H1 (cell line): ENCODE measurements around the gene TXNRD2. TPM values are rescaled to one million over a fixed set of nuclear protein-coding genes. Genes with fewer than 3 reads are reported as not detected.

Experiments used
- CTCF ChIA-PET: fragments of 300-600 bp; sonication (Branson Sonifier 250); formaldehyde crosslinking; loops from one replicate; lab custom pipeline; 2021; ENCODE audit not compliant: partially characterized antibody; lab: Charles Lee
- POLR2A ChIA-PET: fragments of 300-600 bp; sonication (Branson Sonifier 250); formaldehyde crosslinking; loops from one replicate; lab custom pipeline; 2021; ENCODE audit warnings: inconsistent platforms; ENCODE audit not compliant: partially characterized antibody; lab: Charles Lee
- DNase-seq, 2 experiments: peaks; one replicate each; pipeline versions ENCODE4 v3.0.0 to v3.0.0-alpha.2; 2010 to 2022; ENCODE audit warnings: low spot score in 2 of 2, low read depth in 1 of 2, mixed read lengths in 1 of 2
- FAIRE-seq: peaks from 2 replicates; lab custom pipeline; 2011; peaks lifted over from hg19 to GRCh38; lab: Jason Lieb, UNC
- H2AFZ ChIP-seq: 2 replicates; pipeline ENCODE4 v1.8.1; 2012; ENCODE audit warnings: low read length, inconsistent platforms
- H2AK5ac ChIP-seq: 2 replicates; pipeline ENCODE4 v1.6.1; 2013; ENCODE audit warnings: low read depth, low read length
- H2BK120ac ChIP-seq: replicated peaks from 2 replicates; pipeline ENCODE3; 2013; ENCODE audit warnings: low read depth, low read length, inconsistent platforms
- H2BK12ac ChIP-seq: 2 replicates; pipeline ENCODE4 v1.6.1; 2013; ENCODE audit warnings: low read depth, low read length
- H2BK15ac ChIP-seq: 2 replicates; pipeline ENCODE4 v1.6.1; 2013; ENCODE audit warnings: low read length
- H2BK20ac ChIP-seq: 2 replicates; pipeline ENCODE4 v1.6.1; 2013; ENCODE audit warnings: low read length
- H2BK5ac ChIP-seq: 2 replicates; pipeline ENCODE4 v1.6.1; 2013; ENCODE audit warnings: low read depth, low read length
- H3K14ac ChIP-seq: 2 replicates; pipeline ENCODE4 v1.6.1; 2013; ENCODE audit warnings: inconsistent platforms; ENCODE audit not compliant: insufficient read length
- H3K18ac ChIP-seq: 2 replicates; pipeline ENCODE4 v1.6.1; 2013; ENCODE audit warnings: low read length; ENCODE audit errors: extremely low read depth
- H3K23ac ChIP-seq: 2 replicates; pipeline ENCODE4 v1.6.1; 2013; ENCODE audit warnings: inconsistent platforms; ENCODE audit not compliant: insufficient read length
- H3K23me2 ChIP-seq: 2 replicates; pipeline ENCODE4 v1.6.1; 2013; ENCODE audit warnings: low read depth, low read length
- H3K27ac ChIP-seq: 2 replicates; pipeline ENCODE4 v1.6.1; 2011; ENCODE audit warnings: low read depth, low read length, inconsistent platforms
- H3K27me3 ChIP-seq, 4 experiments: replicated peaks in 1 of 4; 1 replicate in 1 of 4; 2 replicates in 3 of 4; pipeline versions ENCODE4 v1.6.1 to v1.8.1; 2011 to 2013; ENCODE audit warnings: low read length in 3 of 4, mild to moderate bottlenecking in 3 of 4, inconsistent platforms in 2 of 4, mixed read lengths in 2 of 4, moderate library complexity in 1 of 4; ENCODE audit not compliant: control insufficient read depth in 3 of 4, insufficient read depth in 3 of 4; ENCODE audit errors: extremely low read depth in 1 of 4
- H3K36me3 ChIP-seq, 4 experiments: 2 replicates each; pipeline versions ENCODE4 v1.6.1 to v1.8.1; 2011 to 2013; ENCODE audit warnings: mild to moderate bottlenecking in 4 of 4, low read length in 3 of 4, moderate library complexity in 2 of 4, control low read depth in 1 of 4, inconsistent platforms in 1 of 4; ENCODE audit not compliant: insufficient read depth in 4 of 4, control insufficient read depth in 2 of 4
- H3K4ac ChIP-seq: replicated peaks from 2 replicates; pipeline ENCODE3; 2013; ENCODE audit warnings: low read length, low read depth, mixed read lengths, inconsistent platforms; ENCODE audit not compliant: insufficient read length
- H3K4me1 ChIP-seq, 4 experiments: replicated peaks in 1 of 4; 1 replicate in 1 of 4; 2 replicates in 3 of 4; pipeline versions ENCODE4 v1.6.1 to v1.8.1; 2011 to 2013; ENCODE audit warnings: low read length in 3 of 4, inconsistent platforms in 2 of 4, mixed read lengths in 1 of 4; ENCODE audit not compliant: insufficient read depth in 4 of 4, control insufficient read depth in 3 of 4
- H3K4me2 ChIP-seq, 2 experiments: 2 replicates each; pipeline versions ENCODE4 v1.6.1 to v1.8.1; 2011 to 2013; ENCODE audit warnings: low read depth in 2 of 2, low read length in 2 of 2, control low read depth in 1 of 2, inconsistent platforms in 1 of 2, mild to moderate bottlenecking in 1 of 2; ENCODE audit not compliant: insufficient read depth in 1 of 2
- H3K4me3 ChIP-seq, 4 experiments: fragments of 200-600, 300-600 bp in 1 of 4; sonication (generic), shearing (Covaris generic), sonication (Bioruptor Twin) in 1 of 4; 2 replicates each; pipeline versions ENCODE4 v1.5.1 to v1.8.1; 2011 to 2016; ENCODE audit warnings: low read length in 4 of 4, low read depth in 3 of 4, control low read depth in 2 of 4, inconsistent platforms in 2 of 4, mild to moderate bottlenecking in 2 of 4, mixed read lengths in 1 of 4, moderate library complexity in 1 of 4; ENCODE audit not compliant: insufficient read depth in 2 of 4; ENCODE audit errors: extremely low read depth in 1 of 4
- H3K56ac ChIP-seq: replicated peaks from 2 replicates; pipeline ENCODE3; 2013; ENCODE audit warnings: low read depth, mild to moderate bottlenecking, mixed read lengths, low read length, inconsistent platforms; ENCODE audit not compliant: insufficient read length
- H3K79me1 ChIP-seq: 2 replicates; pipeline ENCODE4 v1.6.1; 2013; ENCODE audit warnings: low read depth, low read length, control low read depth
- H3K79me2 ChIP-seq, 2 experiments: 2 replicates each; pipeline versions ENCODE4 v1.6.1 to v1.8.1; 2012 to 2013; ENCODE audit warnings: low read length in 2 of 2, mild to moderate bottlenecking in 2 of 2, inconsistent platforms in 1 of 2; ENCODE audit not compliant: insufficient read depth in 2 of 2, control insufficient read depth in 1 of 2
- H3K9ac ChIP-seq, 4 experiments: replicated peaks in 1 of 4; 1 replicate in 1 of 4; 2 replicates in 3 of 4; pipeline versions ENCODE4 v1.6.1 to v1.8.1; 2011 to 2013; ENCODE audit warnings: low read depth in 3 of 4, low read length in 3 of 4, control low read depth in 2 of 4, mild to moderate bottlenecking in 2 of 4, moderate library complexity in 2 of 4, inconsistent platforms in 1 of 4; ENCODE audit errors: extremely low read depth in 1 of 4
- H3K9me3 ChIP-seq, 2 experiments: 2 replicates each; pipeline versions ENCODE4 v1.6.1 to v1.8.1; 2012 to 2013; ENCODE audit warnings: mild to moderate bottlenecking in 2 of 2, moderate library complexity in 2 of 2, control low read depth in 1 of 2, inconsistent platforms in 1 of 2, low read depth in 1 of 2, low read length in 1 of 2, mixed read lengths in 1 of 2; ENCODE audit not compliant: insufficient read depth in 2 of 2
- H4K20me1 ChIP-seq, 2 experiments: replicated peaks in 1 of 2; 2 replicates each; pipeline versions ENCODE3 to v1.8.1; 2011 to 2013; ENCODE audit warnings: inconsistent platforms in 2 of 2, low read length in 2 of 2, mild to moderate bottlenecking in 1 of 2; ENCODE audit not compliant: insufficient read depth in 2 of 2, control insufficient read depth in 1 of 2
- H4K5ac ChIP-seq: 2 replicates; pipeline ENCODE4 v1.6.1; 2013; ENCODE audit warnings: low read length, low read depth, mixed read lengths, inconsistent platforms; ENCODE audit not compliant: insufficient read length
- H4K8ac ChIP-seq: 2 replicates; pipeline ENCODE4 v1.8.0; 2013; ENCODE audit warnings: mild to moderate bottlenecking, moderate library complexity, low read length, inconsistent platforms; ENCODE audit not compliant: insufficient read depth; ENCODE audit errors: extremely low read depth
- H4K91ac ChIP-seq: replicated peaks from 2 replicates; pipeline ENCODE3; 2013; ENCODE audit warnings: low read length, mixed read lengths, inconsistent platforms; ENCODE audit not compliant: insufficient read length
- ASH2L ChIP-seq: fragments of 200-600, 300-600 bp; sonication (generic); IDR thresholded peaks from one replicate; pipeline ENCODE4 v1.7.1; 2017; ENCODE audit warnings: low read length
- BCL11A ChIP-seq, 2 experiments: IDR thresholded peaks; one replicate each; pipeline ENCODE4 v1.6.1; 2011; ENCODE audit warnings: low read depth in 2 of 2, low read length in 2 of 2, mild to moderate bottlenecking in 2 of 2
- BRCA1 ChIP-seq: IDR thresholded peaks from 2 replicates; pipeline ENCODE4 v1.6.1; 2012; ENCODE audit warnings: low read depth, low read length, improper control_type of control experiment
- EP300 ChIP-seq, 2 experiments: IDR thresholded peaks; 1 replicate in 1 of 2; 2 replicates in 1 of 2; pipeline ENCODE4 v1.6.1; 2011 to 2012; ENCODE audit warnings: low read depth in 2 of 2, low read length in 2 of 2, mild to moderate bottlenecking in 2 of 2, borderline replicate concordance in 1 of 2, inconsistent platforms in 1 of 2, moderate library complexity in 1 of 2
- HDAC6 ChIP-seq: IDR thresholded peaks from one replicate; pipeline ENCODE4 v1.7.1; 2012; ENCODE audit warnings: low read depth, mild to moderate bottlenecking, inconsistent platforms, low read length, moderate library complexity
- KDM5A ChIP-seq: fragments of 200-600 bp; IDR thresholded peaks from 2 replicates; pipeline ENCODE4 v1.7.1; 2012; ENCODE audit warnings: mild to moderate bottlenecking, low read length, inconsistent platforms, mixed read lengths
- RNF2 ChIP-seq: fragments of 200-900, 300-1000 bp; sonication (generic); IDR thresholded peaks from 2 replicates; pipeline ENCODE4 v1.7.1; 2016; ENCODE audit warnings: borderline replicate concordance, low read depth, mild to moderate bottlenecking, antibody characterized with exemption, low read length; ENCODE audit not compliant: poor library complexity, severe bottlenecking; ENCODE audit errors: missing control alignments
- SP1 ChIP-seq: IDR thresholded peaks from 2 replicates; pipeline ENCODE4 v1.6.1; 2011; ENCODE audit warnings: low read depth, low read length
- SRF ChIP-seq: IDR thresholded peaks from 2 replicates; pipeline ENCODE4 v1.6.1; 2011; ENCODE audit warnings: mild to moderate bottlenecking, low read depth, low read length, moderate library complexity
- TCF12 ChIP-seq: IDR thresholded peaks from 2 replicates; pipeline ENCODE4 v1.6.1; 2011; ENCODE audit warnings: low read depth, mild to moderate bottlenecking, low read length
- WGBS, 2 experiments: shearing (Covaris generic) in 1 of 2; methylation state at CpG; one replicate each; pipeline versions ENCODE4 v1.1.6 to v1.1.7; 2013 to 2015; ENCODE audit warnings: low lambda C conversion rate in 2 of 2, mixed read lengths in 2 of 2, inconsistent platforms in 1 of 2, low coverage in 1 of 2, missing lambda C conversion rate in 1 of 2; ENCODE audit not compliant: insufficient replicate concordance in 2 of 2, insufficient coverage in 1 of 2, insufficient read length in 1 of 2; ENCODE audit errors: extremely low coverage in 1 of 2, missing lambda C conversion rate in 1 of 2; 5-methylcytosine and 5-hydroxymethylcytosine counted together
- polyA plus RNA-seq, 7 experiments: library from polyadenylated mRNA; depleted of rRNA in 3 of 7; stranded (reverse) in 5 of 7; unstranded in 2 of 7; fragments of >200 nt in 5 of 7; fragments of 200-250 nt in 2 of 7; gene quantifications; 1 replicate in 5 of 7; 2 replicates in 1 of 7; 4 replicates in 1 of 7; pipeline versions ENCODE4 v1.2.1 to v1.2.3, GENCODE V29; 2011 to 2013; ENCODE audit warnings: missing spikeins in 2 of 7, mixed read lengths in 2 of 7
- total RNA-seq: library from RNA; stranded (reverse); fragmentation: NEBNext Ultra II Directional; extraction: Animal tissue kit (Norgen Biotek cat#: 25700); gene quantifications from 2 replicates; pipeline ENCODE4 v1.2.1, GENCODE V29; 2021
- TF ChIP-seq, protein P1 (sequence below): IDR thresholded peaks from 2 replicates; pipeline ENCODE4 v1.6.1; 2011; ENCODE audit warnings: low read length, improper control_type of control experiment

The TXNRD2 gene
- total and polyA plus RNA-seq, 2 of the 8 experiments (the other 6 are each of a cell fraction or from before 2014, with no cell fraction given), result 14.8 to 21.9 TPM

DNA sequence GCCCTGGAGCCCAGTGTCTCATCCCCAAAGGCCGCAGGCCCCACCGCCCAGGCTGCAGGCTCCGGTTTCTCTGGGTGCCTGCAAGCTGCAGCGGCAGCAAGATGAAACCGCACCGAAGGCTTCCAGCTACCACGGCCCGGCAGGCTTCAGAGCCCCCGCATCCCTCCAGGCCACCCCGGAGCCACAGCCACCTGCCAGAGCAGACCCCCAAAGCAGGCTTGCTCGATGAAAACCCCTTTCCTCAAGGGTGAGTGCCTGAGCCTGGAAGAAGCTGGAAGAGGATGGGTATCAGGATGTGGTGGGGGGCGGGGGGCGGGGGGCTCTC lies 62.4 kb downstream of the TXNRD2 start:
- no peak for FAIRE-seq
- no peak overlapping the region for H2AK5ac ChIP-seq
- peaks cover 4% of the 10 kb centered on the region for H3K23me2 ChIP-seq
- no peaks in the 10 kb centered on the region for H3K9me3 ChIP-seq
- no peak overlapping the region for H3K56ac ChIP-seq
- no peaks in the 10 kb centered on the region for H3K79me2 ChIP-seq
- ChIA-PET CTCF (interaction anchor here (1.3 to 2.2 kb wide), 3 partner anchors 11 to 31 kb away, joined by 3 to 12 read pairs (median 3); no protein-coding TSS in a partner anchor), POLR2A (interaction anchor here (1.0 to 3.9 kb wide), 3 partner anchors 8 to 20 kb away, joined by 3 to 27 read pairs (median 3); no protein-coding TSS in a partner anchor)
- no peak overlapping the region for H3K23ac ChIP-seq
- no peak overlapping the region for H2BK15ac ChIP-seq
- H2BK5ac ChIP-seq, result no peak overlapping the region
- H2BK12ac ChIP-seq, result no peak overlapping the region
- H3K27me3 ChIP-seq, result peaks cover 0 to 3% (median 0%) of the 10 kb centered on the region in 4 experiments; a peak in 1 of 7 replicates
- no peaks in the 10 kb centered on the region; the same call in 1 of the 2 replicates for H3K79me1 ChIP-seq
- H3K4ac ChIP-seq, result no peak overlapping the region
- H3K27ac ChIP-seq, result no peak overlapping the region
- no peak overlapping the region for H3K9ac ChIP-seq
- no peak overlapping the region for H4K5ac ChIP-seq
- peak overlapping the region; percentile 32; the same call in 1 of the 2 replicates for H2BK20ac ChIP-seq
- H3K4me1 ChIP-seq, result peaks cover 11 to 26% (median 20%) of the 10 kb centered on the region in 4 experiments
- H3K4me2 ChIP-seq, result no peak overlapping the region; a peak in 1 of 4 replicates
- H3K4me3 ChIP-seq, result no peak overlapping the region
- 0 out of 8 replicates have a peak, but pooled peaks cover 0 to 2% (median 0%) of the 10 kb centered on the region in 4 experiments for H3K36me3 ChIP-seq
- H2BK120ac ChIP-seq, result no peak overlapping the region
- H2AFZ ChIP-seq, result no peak overlapping the region
- H4K91ac ChIP-seq, result peak overlapping the region; percentile 25
- no peak overlapping the region; the same call in 1 of the 2 replicates for H3K18ac ChIP-seq
- 95% methylated on average over 11 of the region's 13 CpGs; no CpG with 5 or more reads in 1 of the 2 experiments for WGBS, 2 experiments
- H4K8ac ChIP-seq, result no peak overlapping the region
- H4K20me1 ChIP-seq, result no peaks in the 10 kb centered on the region
- no peak overlapping the region for H3K14ac ChIP-seq
- DNase-seq, result peak in 1 of 2 experiments; percentile 41
- TF ChIP-seq TCF12 (no peak), ASH2L (no peak), HDAC6 (no peak), BCL11A (IDR thresholded peaks at IDR 0.05; ENCODE audit: low read depth in 2 of 2, low read length in 2 of 2) (no peak), SP1 (no peak), KDM5A (no peak), RNF2 (no peak), EP300 (IDR thresholded peaks at IDR 0.05; ENCODE audit: borderline replicate concordance in 1 of 2, low read depth in 2 of 2, low read length in 2 of 2) (no peak), SRF (no peak), BRCA1 (no peak)
- TF ChIP-seq, protein P1, sequence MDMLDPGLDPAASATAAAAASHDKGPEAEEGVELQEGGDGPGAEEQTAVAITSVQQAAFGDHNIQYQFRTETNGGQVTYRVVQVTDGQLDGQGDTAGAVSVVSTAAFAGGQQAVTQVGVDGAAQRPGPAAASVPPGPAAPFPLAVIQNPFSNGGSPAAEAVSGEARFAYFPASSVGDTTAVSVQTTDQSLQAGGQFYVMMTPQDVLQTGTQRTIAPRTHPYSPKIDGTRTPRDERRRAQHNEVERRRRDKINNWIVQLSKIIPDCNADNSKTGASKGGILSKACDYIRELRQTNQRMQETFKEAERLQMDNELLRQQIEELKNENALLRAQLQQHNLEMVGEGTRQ, result no peak
